Measurements from ENCODE around the gene CEP192.
"Not testable (repeated sequence)": the region's sequence is repeated elsewhere in the genome, so short reads cannot be mapped to it uniquely, and the experiment has no call there.

The CEP192 gene

GRCh38 chr18:13032173-13032572, 41.0 kb downstream of the CEP192 start:
- no peak for DNase-seq

- no peak for DNase-seq
Observed at GRCh38 chr18:13035249-13035914, 44.2 kb downstream of the CEP192 start.

GRCh38 chr18:13036622-13037320, 45.6 kb downstream of the CEP192 start:
- no peak for DNase-seq

GRCh38 chr18:13039806-13040205, 48.6 kb downstream of the CEP192 start:
- DNase-seq: no peak

- DNase-seq: no peak
Observed at GRCh38 chr18:13043066-13043465, 51.9 kb downstream of the CEP192 start.

GRCh38 chr18:13048061-13048595, 57.0 kb downstream of the CEP192 start:
- DNase-seq: no peak

- no peak for DNase-seq
Observed at GRCh38 chr18:13051159-13051558, 60.0 kb downstream of the CEP192 start.

GRCh38 chr18:13051950-13052349, 60.8 kb downstream of the CEP192 start:
- peak; percentile 44 for DNase-seq

- no peak for DNase-seq
Observed at GRCh38 chr18:13054336-13054735, 63.2 kb downstream of the CEP192 start.

GRCh38 chr18:13061630-13062189, 70.5 kb downstream of the CEP192 start:
- DNase-seq: no peak

- DNase-seq: no peak
Observed at GRCh38 chr18:13067124-13067523, 76.0 kb downstream of the CEP192 start.

- no peak for DNase-seq
Observed at GRCh38 chr18:13067966-13068365, 76.8 kb downstream of the CEP192 start.

- no peak for DNase-seq
Observed at GRCh38 chr18:13070460-13070859, 79.3 kb downstream of the CEP192 start.

GRCh38 chr18:13076886-13077285, 85.7 kb downstream of the CEP192 start:
- DNase-seq: no peak

GRCh38 chr18:13077473-13077872, 86.3 kb downstream of the CEP192 start:
- no peak for DNase-seq

- not testable (repeated sequence) for DNase-seq
Observed at GRCh38 chr18:13078065-13078464, 86.9 kb downstream of the CEP192 start.

GRCh38 chr18:13086906-13087305, 95.7 kb downstream of the CEP192 start:
- no peak for DNase-seq

- no peak for DNase-seq
Observed at GRCh38 chr18:13095466-13095865, 104.3 kb downstream of the CEP192 start.

GRCh38 chr18:13096232-13096631, 105.1 kb downstream of the CEP192 start:
- no peak for DNase-seq

- DNase-seq: no peak
Observed at GRCh38 chr18:13096719-13097118, 105.6 kb downstream of the CEP192 start.

- not testable (repeated sequence) for DNase-seq
Observed at GRCh38 chr18:13098104-13098503, 106.9 kb downstream of the CEP192 start.

- DNase-seq: no peak
Observed at GRCh38 chr18:13099113-13099512, 108.0 kb downstream of the CEP192 start.

GRCh38 chr18:13100942-13101658, 109.9 kb downstream of the CEP192 start:
- no peak for DNase-seq
